Coronary artery (tissue), 2 donors: Measurements from ENCODE around the gene DICER1.
A peak's percentile ranks its signal among the peaks of the same experiment; 100 is the strongest.

Source experiments
- DNase-seq: peaks from one replicate; pipeline ENCODE4 v3.0.0-alpha.2; 2017; ENCODE audit warnings: low spot score
- H3K27ac ChIP-seq, 2 donors: fragments of 200-600 bp; sonication (generic); one replicate each; pipeline ENCODE4 v1.5.1; 2016 to 2019
- H3K4me3 ChIP-seq: fragments of 200-600 bp; sonication (generic); 2 replicates; pipeline ENCODE4 v1.5.1; 2016; ENCODE audit warnings: mild to moderate bottlenecking, moderate library complexity
- TF ChIP-seq, protein P1 (sequence below): fragments of 200-600 bp; sonication (generic); IDR thresholded peaks from one replicate; pipeline ENCODE4 v1.5.1; 2019; ENCODE audit warnings: antibody characterized with exemption

DICER1 gene

DNA sequence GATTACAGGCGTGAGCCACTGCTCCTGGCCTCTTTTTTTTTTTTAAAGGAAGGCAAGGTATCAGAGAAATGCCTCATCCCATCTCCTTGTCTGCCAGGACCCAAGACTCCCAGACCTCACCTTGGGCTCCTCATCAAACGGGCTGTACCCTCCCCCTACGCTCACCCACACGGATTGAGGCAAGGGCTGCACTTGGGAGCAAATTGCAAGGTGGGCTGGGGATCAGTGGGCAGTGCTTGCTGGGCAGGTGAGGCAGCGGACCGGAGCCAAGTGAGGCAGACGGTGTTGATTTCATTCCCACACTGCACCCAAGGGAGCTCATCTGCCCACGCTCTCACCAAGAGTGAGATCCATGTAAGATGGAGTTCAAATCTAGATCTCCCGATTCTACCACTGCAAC, 41.0 kb upstream of the DICER1 start:
- TF ChIP-seq, protein P1, sequence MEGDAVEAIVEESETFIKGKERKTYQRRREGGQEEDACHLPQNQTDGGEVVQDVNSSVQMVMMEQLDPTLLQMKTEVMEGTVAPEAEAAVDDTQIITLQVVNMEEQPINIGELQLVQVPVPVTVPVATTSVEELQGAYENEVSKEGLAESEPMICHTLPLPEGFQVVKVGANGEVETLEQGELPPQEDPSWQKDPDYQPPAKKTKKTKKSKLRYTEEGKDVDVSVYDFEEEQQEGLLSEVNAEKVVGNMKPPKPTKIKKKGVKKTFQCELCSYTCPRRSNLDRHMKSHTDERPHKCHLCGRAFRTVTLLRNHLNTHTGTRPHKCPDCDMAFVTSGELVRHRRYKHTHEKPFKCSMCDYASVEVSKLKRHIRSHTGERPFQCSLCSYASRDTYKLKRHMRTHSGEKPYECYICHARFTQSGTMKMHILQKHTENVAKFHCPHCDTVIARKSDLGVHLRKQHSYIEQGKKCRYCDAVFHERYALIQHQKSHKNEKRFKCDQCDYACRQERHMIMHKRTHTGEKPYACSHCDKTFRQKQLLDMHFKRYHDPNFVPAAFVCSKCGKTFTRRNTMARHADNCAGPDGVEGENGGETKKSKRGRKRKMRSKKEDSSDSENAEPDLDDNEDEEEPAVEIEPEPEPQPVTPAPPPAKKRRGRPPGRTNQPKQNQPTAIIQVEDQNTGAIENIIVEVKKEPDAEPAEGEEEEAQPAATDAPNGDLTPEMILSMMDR = no peak
- no peak overlapping the region for H3K27ac ChIP-seq
- DNase-seq = peak; percentile 54
- H3K4me3 ChIP-seq = no peak overlapping the region

DNA sequence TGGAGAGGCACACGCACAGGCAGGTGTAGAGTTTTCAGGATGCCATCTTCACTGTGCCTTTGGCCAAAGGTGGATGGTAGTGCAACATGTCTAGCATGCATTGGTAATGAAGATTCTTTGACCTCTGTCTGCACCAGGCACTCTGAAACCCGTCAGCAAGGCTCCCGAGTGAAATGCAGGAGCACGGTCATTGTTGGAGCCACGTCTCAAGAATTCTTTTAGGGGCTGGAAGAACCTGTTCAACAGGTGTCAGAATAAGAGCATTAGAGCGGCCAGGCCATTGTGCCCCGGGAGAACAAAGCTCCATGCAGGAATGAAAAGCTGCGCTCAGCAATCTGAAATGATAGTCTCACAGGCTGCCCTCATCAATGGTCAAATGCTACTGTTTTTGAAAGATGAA, 40.2 kb upstream of the DICER1 start:
- TF ChIP-seq, protein P1 = no peak
- DNase-seq = peak; percentile 31
- no peak overlapping the region for H3K27ac ChIP-seq
- H3K4me3 ChIP-seq = no peak overlapping the region

DNA sequence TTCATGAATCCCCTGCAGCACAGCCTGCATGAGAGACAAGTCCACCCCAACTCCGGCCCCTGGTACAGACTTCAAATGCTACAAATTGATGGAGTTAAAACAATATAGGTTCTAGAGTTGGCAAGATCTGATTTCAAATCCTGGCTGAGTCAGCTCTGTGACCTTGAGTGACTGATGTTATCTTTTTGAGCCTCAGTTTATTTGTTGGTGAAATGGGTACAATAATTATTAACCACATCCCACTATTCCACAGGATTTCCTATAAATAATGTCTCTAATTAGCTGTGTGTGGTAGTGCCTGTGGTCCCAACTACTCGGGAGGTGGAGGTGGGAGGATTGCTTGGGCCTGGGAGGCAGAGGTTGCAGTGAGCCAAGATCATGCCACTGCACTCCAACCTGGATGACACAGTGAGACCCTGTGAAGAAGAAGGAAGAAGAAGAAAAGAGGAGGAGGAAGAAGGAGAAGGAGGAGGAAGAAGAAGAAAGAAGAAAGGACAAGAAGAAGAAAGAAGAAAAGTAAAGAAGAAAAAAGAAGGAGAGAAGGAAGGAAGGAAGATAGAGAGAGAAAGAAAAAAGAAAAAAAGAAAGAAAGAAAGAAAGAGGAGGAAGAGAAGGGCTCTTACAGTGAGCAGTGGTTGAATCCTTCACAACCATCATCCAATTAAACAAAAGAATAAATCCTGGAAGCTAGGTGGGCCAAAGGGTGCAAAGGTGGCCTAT, 39.7 kb upstream of the DICER1 start:
- peak; percentile 28 for DNase-seq
- TF ChIP-seq, protein P1 = no peak
- no peak overlapping the region for H3K27ac ChIP-seq
- no peak overlapping the region for H3K4me3 ChIP-seq

DNA sequence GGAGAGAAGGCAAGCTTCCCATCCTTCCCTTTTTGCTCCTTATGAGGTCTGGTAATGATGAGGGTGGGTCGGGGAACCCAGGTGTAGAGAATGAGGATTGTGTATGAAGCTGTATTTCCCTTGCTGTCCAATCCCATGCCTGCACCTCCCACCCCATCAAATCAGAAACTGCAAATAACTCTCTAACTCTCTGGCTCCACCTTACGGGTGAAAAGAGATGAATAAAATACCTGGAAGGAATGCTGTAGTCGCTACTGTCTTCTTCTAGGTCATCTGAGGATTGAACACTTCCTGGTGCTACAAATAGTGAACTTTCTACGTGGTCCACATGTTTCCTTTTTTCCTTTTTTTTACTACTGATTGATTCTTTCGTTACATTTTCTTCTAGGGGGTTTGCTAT, 38.9 kb upstream of the DICER1 start:
- peak; percentile 47 for DNase-seq
- Histone ChIP-seq H3K27ac (no peak overlapping the region), H3K4me3 (no peak overlapping the region)
- TF ChIP-seq, protein P1 = no peak

DNA sequence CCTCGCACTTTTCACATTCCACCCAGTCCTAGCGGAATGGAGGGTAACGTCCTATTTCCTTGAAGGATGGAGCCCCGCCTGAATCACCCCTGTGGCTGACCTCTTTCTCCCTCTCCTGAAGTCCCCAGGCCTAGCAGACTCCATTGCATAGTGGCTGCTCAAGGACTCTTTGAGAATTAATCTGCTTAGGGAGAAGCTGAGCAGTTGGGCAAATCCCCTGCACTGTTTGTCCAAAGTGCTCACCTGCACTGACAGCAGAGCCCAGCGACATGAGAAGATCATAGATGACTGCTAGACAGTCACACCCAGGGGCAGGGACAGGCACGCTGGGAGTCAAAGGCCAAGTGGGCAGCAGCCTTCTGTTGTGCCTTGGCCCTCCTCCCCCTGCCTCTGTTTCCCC, 37.7 kb upstream of the DICER1 start:
- TF ChIP-seq, protein P1 = no peak
- H3K4me3 ChIP-seq = no peak overlapping the region
- DNase-seq = peak; percentile 49
- no peak overlapping the region for H3K27ac ChIP-seq

DNA sequence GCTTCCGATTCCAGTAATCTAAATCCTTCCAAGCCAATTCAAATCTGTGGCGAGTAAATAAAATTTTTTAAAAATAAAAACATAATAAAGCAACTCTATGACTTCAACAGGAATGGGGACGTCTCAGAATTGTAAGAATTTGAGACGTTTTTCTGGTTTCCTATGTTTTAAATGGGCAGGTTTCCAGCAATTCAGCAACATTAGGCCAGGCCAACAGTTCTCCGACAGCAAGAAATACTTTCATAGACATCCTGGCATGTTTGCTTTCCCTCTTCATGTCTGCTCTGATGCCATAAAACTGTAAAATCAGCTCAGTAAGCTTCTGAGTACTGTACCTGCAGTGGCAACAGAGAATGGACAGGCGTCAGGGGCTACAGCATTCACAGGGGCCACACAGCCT, 35.8 kb upstream of the DICER1 start:
- TF ChIP-seq, protein P1 = no peak
- Histone ChIP-seq H3K4me3 (no peak overlapping the region), H3K27ac (no peak overlapping the region)
- no peak for DNase-seq

DNA sequence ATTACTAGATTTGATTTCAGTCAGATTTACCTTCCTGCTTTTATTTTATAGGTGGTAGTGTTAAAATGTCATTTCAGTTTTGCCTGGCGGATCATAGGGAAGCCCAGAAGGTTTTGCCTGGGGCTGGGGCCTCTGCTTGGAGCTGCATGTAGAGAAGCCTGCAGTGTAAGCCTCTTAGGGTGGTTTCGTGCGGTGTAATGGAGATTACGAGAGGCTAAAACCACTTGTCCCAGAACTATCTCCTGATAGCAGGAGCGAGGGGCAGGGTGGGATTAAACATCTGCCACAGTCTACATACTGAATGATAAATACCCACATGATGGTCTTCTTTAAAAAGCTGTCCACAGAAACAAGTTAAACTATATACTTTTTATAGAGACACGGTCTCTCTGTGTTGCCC, 35.0 kb upstream of the DICER1 start:
- Histone ChIP-seq H3K4me3 (no peak overlapping the region), H3K27ac (no peak overlapping the region)
- TF ChIP-seq, protein P1 = no peak
- DNase-seq = peak; percentile 4
